Left ventricle myocardium inferior (tissue), 1 donor: ENCODE data around the gene CEP85. TPM values are rescaled to one million over a fixed set of nuclear protein-coding genes. Genes with fewer than 3 reads are reported as not detected.

ENCODE experiments used
- DNase-seq: peaks from one replicate; pipeline ENCODE4 v3.0.0-alpha.2; 2020
- H3K27ac ChIP-seq: fragments of 200-600 bp; replicated peaks from 2 replicates; pipeline ENCODE4 v1.8.0; 2021
- H3K27me3 ChIP-seq: fragments of 200-600 bp; 2 replicates; pipeline ENCODE4 v1.8.0; 2021; ENCODE audit warnings: low read depth
- H3K36me3 ChIP-seq: fragments of 200-600 bp; 2 replicates; pipeline ENCODE4 v1.8.0; 2021
- H3K4me1 ChIP-seq: fragments of 200-600 bp; 2 replicates; pipeline ENCODE4 v1.8.0; 2021
- H3K4me3 ChIP-seq: fragments of 200-600 bp; 2 replicates; pipeline ENCODE4 v1.8.0; 2021; ENCODE audit warnings: mild to moderate bottlenecking, moderate library complexity
- H3K9me3 ChIP-seq: fragments of 200-600 bp; replicated peaks from 2 replicates; pipeline ENCODE4 v1.8.0; 2021
- intact Hi-C: fragments of 100-400 bp; cut with micrococcal nuclease; formaldehyde crosslinking; loops from one replicate; pipeline ENCODE4 v1.11.0; 2022
- total RNA-seq: library from RNA; stranded (reverse); fragmentation: NEBNext Ultra II Directional; extraction: Animal tissue kit (Norgen Biotek cat#: 25700); gene quantifications from one replicate; pipeline ENCODE4 v1.2.1, GENCODE V29; 2021
- TF ChIP-seq, protein P1 (sequence below): fragments of 200-600 bp; IDR thresholded peaks from 2 replicates; pipeline ENCODE4 v1.8.0; 2021; ENCODE audit warnings: antibody characterized with exemption, mild to moderate bottlenecking, borderline replicate concordance
- donor health status: DM: no; HTN: yes; CAD: no; lungs with severe emphysema.

CEP85 gene
- total RNA-seq, 1 donor from 2014 or later = 71.2 TPM

DNA sequence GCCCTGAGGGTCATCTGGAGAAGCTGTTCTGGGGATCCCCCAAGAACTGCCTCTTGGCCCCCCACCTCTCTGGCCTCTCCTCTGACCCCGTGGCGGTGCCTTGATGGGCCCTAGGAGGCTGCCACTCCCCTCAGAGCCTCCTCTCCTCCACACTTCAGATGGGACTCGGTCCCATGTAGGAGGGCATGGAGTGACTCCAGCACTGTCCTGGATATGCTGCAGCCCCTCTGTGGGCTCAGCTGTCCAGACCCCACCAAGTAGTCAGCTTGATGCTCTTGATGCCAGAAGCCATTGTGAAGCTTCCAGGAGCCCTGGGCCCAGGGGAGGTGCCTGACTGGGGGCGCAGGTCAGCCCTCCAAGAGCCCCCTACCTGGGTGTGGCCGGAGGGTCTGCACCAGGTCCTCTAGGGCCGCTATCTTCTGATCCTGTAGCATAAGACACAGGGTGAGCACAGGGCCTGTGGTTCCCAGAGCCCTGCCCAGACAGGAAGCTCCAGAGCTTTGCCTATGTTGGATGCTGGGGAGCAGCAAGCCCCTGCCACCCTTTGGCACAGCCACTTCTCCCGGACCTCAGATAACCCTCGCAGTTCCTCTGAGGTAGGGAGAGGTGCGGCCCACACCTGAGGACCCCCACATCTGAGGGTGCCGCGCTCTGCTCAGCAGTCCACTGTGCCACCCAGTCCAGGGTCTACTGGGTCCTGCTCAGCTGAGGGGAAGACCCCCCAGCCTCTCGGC, 63.2 kb downstream of the CEP85 start:
- H3K9me3 ChIP-seq = no peaks in the 10 kb centered on the region
- H3K27ac ChIP-seq = no peak overlapping the region
- H3K36me3 ChIP-seq = no peaks in the 10 kb centered on the region
- H3K4me1 ChIP-seq = peaks cover 3% of the 10 kb centered on the region
- intact Hi-C loops = no loop called here
- DNase-seq = no peak
- no peak overlapping the region for H3K4me3 ChIP-seq
- TF ChIP-seq, protein P1, sequence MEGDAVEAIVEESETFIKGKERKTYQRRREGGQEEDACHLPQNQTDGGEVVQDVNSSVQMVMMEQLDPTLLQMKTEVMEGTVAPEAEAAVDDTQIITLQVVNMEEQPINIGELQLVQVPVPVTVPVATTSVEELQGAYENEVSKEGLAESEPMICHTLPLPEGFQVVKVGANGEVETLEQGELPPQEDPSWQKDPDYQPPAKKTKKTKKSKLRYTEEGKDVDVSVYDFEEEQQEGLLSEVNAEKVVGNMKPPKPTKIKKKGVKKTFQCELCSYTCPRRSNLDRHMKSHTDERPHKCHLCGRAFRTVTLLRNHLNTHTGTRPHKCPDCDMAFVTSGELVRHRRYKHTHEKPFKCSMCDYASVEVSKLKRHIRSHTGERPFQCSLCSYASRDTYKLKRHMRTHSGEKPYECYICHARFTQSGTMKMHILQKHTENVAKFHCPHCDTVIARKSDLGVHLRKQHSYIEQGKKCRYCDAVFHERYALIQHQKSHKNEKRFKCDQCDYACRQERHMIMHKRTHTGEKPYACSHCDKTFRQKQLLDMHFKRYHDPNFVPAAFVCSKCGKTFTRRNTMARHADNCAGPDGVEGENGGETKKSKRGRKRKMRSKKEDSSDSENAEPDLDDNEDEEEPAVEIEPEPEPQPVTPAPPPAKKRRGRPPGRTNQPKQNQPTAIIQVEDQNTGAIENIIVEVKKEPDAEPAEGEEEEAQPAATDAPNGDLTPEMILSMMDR = no peak
- H3K27me3 ChIP-seq = no peaks in the 10 kb centered on the region

DNA sequence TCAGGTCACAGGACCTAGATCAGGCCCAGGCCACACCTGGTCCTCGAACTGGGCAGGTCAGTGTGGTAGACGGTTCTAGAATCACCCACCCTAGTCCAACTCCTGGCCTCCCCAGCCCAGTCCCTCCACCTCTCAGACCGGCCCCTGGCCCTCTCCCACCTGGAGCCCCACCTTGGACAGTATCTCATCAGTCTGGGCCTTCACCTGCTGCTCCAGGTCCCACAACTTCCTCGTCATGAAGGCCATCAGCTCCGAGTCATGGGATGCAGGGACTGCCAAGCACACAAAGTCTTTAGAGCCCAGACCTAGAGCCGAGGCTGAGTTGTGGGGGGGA, 63.8 kb downstream of the CEP85 start:
- no peaks in the 10 kb centered on the region for H3K9me3 ChIP-seq
- H3K36me3 ChIP-seq = no peaks in the 10 kb centered on the region
- no peak for DNase-seq
- TF ChIP-seq, protein P1 = no peak
- intact Hi-C loops = no loop called here
- peaks cover 8% of the 10 kb centered on the region for H3K4me1 ChIP-seq
- H3K4me3 ChIP-seq = no peak overlapping the region
- no peak overlapping the region for H3K27ac ChIP-seq
- no peaks in the 10 kb centered on the region for H3K27me3 ChIP-seq

DNA sequence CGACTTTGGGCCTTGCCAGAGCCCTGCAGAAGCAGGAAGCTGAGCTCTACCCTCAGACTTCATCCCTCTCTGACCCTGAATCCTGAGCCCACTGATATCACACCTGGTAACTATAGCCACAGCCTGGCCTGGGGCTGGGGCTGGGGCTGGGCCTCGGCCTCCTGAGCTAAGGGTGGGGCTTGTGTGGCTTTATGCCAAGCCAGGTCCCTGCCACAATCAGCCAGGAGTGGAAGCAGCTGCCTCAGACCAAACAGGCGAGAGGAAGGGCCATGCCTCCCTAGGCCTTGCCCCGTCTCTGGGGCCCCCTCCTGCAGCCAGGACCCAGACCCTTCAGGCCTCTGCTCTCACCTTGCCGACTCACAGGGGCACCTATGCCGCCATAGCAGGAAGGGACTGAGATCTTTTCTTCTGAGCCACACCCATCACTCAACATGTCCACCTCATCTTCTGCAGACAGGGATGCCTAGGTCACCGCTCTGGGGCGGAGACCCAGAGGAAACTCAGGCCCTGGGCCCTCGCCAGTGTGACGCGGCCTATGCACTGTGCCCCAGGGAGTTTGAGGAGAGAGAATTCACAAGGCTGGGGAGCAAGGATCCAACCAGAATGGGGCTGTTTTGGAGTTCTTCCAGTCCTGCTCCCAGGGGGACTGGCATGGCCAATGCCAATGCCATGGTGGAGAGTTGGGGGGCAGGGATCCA, 66.7 kb downstream of the CEP85 start:
- DNase-seq = no peak
- no peaks in the 10 kb centered on the region for H3K36me3 ChIP-seq
- no peaks in the 10 kb centered on the region for H3K27me3 ChIP-seq
- H3K9me3 ChIP-seq = no peaks in the 10 kb centered on the region
- no peak overlapping the region for H3K4me3 ChIP-seq
- intact Hi-C loops = no loop called here
- H3K4me1 ChIP-seq = peaks cover 12% of the 10 kb centered on the region
- TF ChIP-seq, protein P1 = no peak
- no peak overlapping the region for H3K27ac ChIP-seq

DNA sequence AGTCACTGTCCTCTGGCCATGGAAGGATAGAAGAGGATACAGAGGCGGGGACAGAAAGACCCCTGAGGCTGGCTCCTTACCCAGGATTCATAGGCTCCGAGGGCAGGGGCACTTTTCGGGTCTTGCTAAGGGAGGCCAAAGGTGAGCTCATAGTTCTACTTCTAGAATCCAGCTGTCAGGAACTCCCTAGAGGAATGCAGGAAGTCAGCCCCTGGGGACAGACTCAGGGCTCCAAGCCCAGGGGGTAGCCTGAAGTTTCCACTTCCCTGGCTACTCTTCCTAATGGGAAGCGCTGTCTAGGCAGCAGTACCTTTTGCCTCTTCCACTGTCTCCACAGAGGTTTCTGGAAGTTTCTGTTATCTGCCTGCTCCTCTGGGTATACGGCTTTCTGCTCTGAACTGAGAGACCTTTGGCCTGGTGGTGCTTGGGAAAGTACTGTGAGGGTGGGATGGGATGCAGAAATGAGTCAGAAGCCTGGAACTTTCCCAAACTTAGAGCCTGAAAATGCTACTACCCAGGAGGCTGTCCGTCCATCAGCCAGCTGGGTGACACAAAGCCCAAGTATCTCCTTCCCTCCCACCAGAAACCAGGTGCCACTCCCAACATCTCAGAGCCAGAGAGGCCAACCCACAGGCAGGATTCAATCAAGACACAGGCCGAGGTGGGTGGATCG, 68.9 kb downstream of the CEP85 start:
- no peak for DNase-seq
- H3K9me3 ChIP-seq = no peaks in the 10 kb centered on the region
- H3K27me3 ChIP-seq = no peaks in the 10 kb centered on the region
- TF ChIP-seq, protein P1 = no peak
- no peak overlapping the region for H3K4me3 ChIP-seq
- peak overlapping the region; percentile 45 for H3K27ac ChIP-seq
- no peaks in the 10 kb centered on the region for H3K36me3 ChIP-seq
- peaks cover 26% of the 10 kb centered on the region for H3K4me1 ChIP-seq
- intact Hi-C loops = no loop called here

DNA sequence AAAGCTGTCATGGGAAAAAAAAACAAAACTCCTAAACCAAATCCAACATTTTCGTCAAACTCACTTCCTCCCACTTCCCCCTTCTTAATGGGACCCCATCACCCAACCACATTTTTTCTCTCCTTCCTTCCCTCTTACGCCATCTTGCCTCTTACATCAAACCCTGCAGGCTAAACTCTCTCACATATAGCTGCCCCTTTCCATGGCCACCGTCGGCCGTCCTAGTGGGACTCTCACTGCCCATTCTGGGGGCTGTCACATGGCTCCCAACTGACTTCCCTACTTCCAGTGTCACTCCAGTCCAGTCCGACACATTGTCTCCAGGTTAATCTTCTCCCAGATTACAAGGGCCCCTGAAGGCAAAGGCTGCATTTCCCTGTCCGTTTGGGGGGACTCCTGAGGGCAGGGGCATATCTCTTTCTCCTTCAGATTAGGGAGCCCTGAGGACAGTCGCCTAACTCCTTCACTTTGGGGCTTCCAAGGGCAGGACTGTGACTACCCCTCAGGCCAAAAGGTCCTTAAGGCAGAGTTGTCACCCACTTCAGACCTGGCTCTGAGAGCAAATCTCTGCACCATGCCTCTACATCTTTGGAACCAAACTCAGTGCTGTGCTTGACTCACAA, 71.8 kb downstream of the CEP85 start:
- TF ChIP-seq, protein P1 = no peak
- peak overlapping the region; percentile 68 for H3K27ac ChIP-seq
- DNase-seq = no peak
- H3K27me3 ChIP-seq = no peaks in the 10 kb centered on the region
- H3K36me3 ChIP-seq = no peaks in the 10 kb centered on the region
- no peaks in the 10 kb centered on the region for H3K9me3 ChIP-seq
- H3K4me1 ChIP-seq = peaks cover 26% of the 10 kb centered on the region
- intact Hi-C loops = no loop called here
- H3K4me3 ChIP-seq = peak overlapping the region; percentile 85
